ENCODE data around the gene MATN1.

Gene MATN1

DNA sequence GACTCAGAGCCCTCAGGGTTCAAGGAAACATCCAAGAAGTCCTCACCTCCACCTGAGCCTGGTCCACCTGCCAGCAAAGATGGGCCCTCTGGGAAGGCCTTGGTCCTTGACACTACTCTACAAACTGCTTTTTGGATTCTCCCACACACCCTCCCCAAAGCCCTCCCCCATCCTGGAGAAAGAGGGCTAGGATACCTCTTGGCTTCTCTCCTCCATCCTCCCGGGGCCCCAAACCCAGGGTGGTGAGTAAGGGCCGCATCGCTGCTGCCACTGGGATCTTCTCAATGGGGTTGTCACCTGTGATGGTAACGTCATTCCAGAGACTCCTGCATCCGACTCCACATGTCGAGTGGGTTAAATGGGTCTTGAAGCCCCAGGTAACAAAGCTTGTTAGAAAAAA is 26.6 kb downstream of the MATN1 start:
- H3K27me3 ChIP-seq, result peaks cover 14% of the 10 kb centered on the region
- no peaks in the 10 kb centered on the region for H3K4me1 ChIP-seq (ENCODE audit: control insufficient read depth in 1 of 2, insufficient read depth in 1 of 2, low read depth in 1 of 2, low read length in 1 of 2)
- no peaks in the 10 kb centered on the region for H3K36me3 ChIP-seq
- TF ChIP-seq, protein P1, sequence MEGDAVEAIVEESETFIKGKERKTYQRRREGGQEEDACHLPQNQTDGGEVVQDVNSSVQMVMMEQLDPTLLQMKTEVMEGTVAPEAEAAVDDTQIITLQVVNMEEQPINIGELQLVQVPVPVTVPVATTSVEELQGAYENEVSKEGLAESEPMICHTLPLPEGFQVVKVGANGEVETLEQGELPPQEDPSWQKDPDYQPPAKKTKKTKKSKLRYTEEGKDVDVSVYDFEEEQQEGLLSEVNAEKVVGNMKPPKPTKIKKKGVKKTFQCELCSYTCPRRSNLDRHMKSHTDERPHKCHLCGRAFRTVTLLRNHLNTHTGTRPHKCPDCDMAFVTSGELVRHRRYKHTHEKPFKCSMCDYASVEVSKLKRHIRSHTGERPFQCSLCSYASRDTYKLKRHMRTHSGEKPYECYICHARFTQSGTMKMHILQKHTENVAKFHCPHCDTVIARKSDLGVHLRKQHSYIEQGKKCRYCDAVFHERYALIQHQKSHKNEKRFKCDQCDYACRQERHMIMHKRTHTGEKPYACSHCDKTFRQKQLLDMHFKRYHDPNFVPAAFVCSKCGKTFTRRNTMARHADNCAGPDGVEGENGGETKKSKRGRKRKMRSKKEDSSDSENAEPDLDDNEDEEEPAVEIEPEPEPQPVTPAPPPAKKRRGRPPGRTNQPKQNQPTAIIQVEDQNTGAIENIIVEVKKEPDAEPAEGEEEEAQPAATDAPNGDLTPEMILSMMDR (IDR thresholded peaks at IDR 0.05), result no peak
- no peak overlapping the region for H3K27ac ChIP-seq
- H3K9me3 ChIP-seq, result no peaks in the 10 kb centered on the region
- no peak overlapping the region for H3K4me3 ChIP-seq (ENCODE audit: low read depth in 1 of 2, low read length in 1 of 2)

DNA sequence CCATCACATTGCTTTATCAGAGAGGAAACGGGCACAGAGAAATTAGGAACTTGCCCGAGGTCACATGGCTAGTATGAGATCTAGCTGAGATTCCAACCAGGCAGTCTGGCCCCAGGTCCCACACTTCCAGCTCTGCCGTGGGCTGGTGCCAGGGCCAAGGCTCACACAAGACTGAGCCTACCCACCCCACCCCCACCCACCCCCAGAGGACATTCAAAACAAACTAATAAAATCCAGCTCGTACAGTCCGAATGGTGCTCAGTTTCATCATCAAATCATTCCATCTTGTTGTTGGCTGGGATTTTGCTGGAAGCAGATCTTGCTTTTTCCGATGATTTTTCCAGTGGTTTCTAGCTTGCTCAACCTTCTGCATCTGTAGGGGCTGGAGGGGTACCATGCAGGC is 27.9 kb downstream of the MATN1 start:
- Histone ChIP-seq H3K4me3 (ENCODE audit: low read depth in 1 of 2, low read length in 1 of 2) (no peak overlapping the region), H3K4me1 (ENCODE audit: control insufficient read depth in 1 of 2, insufficient read depth in 1 of 2, low read depth in 1 of 2, low read length in 1 of 2) (no peaks in the 10 kb centered on the region), H3K36me3 (no peaks in the 10 kb centered on the region), H3K27me3 (peaks cover 19% of the 10 kb centered on the region), H3K9me3 (no peaks in the 10 kb centered on the region), H3K27ac (no peak overlapping the region)
- TF ChIP-seq, protein P1 (IDR thresholded peaks at IDR 0.05), result no peak

DNA sequence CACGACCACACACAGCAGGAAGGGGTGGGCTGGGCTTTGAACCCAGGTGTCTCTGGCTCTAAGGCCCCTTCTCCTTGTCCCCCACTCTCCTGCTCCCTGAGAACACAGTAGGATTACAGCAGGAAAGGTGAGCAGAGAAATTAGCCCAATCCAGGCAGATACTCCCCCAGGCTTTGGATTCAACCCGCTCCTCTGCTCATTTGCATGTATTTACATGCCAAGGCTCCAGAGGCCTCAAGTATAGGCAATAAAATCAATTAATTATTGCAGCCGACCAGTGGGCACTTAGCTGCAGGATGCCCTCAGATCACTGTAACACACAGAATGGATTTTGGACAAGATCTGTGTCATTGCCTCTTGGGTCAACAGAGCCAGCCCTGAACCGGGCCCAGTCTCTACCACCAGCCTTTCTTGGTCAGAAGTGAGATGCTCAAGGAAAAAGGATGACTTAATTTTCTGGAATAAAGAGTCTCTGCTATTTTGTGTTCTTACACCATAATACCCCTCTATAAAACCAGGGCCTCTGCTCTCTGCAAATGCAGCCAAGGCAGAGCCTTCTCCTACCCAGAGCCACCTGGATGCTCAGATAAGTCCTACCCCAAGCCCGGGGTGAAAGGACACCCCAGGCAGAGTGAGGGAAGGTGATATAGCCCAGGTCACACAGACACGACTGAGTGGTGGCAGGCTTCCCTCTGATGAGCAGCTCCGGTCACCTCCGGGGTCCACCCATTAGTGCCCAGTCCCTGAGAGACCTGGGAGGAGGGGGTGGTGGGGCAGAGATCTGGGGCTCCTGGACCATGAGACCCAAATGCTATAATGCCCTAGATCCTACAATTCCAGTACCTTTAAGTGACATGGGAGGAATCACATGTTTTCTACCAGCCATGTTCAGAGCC is 28.9 kb downstream of the MATN1 start:
- no peaks in the 10 kb centered on the region for H3K4me1 ChIP-seq (ENCODE audit: control insufficient read depth in 1 of 2, insufficient read depth in 1 of 2, low read depth in 1 of 2, low read length in 1 of 2)
- no peaks in the 10 kb centered on the region for H3K36me3 ChIP-seq
- H3K9me3 ChIP-seq, result no peaks in the 10 kb centered on the region
- no peak overlapping the region for H3K4me3 ChIP-seq (ENCODE audit: low read depth in 1 of 2, low read length in 1 of 2)
- TF ChIP-seq, protein P1 (IDR thresholded peaks at IDR 0.05), result no peak
- H3K27ac ChIP-seq, result no peak overlapping the region
- H3K27me3 ChIP-seq, result peaks cover 28% of the 10 kb centered on the region

DNA sequence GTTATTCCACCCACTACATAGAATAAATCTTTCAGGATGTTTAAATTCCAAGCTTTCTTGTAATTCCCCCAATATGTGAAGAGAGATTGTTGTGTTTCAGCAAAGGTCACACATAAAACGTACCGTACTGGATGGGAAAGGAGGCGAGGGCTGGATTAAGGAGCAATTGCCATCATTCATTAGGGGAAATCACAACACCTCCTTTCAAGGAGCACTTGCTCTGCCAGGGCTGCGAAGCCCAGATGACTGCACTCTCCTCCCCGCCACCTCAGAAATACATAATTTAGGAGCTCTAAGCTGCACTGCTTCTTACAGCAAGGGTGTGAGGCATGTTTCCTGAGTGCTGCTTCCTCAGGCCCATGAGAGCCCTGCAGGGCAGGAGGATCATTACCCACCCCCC is 29.6 kb downstream of the MATN1 start:
- no peak overlapping the region for H3K4me3 ChIP-seq (ENCODE audit: low read depth in 1 of 2, low read length in 1 of 2)
- no peaks in the 10 kb centered on the region for H3K9me3 ChIP-seq
- no peak overlapping the region for H3K27ac ChIP-seq
- H3K27me3 ChIP-seq, result peaks cover 35% of the 10 kb centered on the region
- H3K4me1 ChIP-seq (ENCODE audit: control insufficient read depth in 1 of 2, insufficient read depth in 1 of 2, low read depth in 1 of 2, low read length in 1 of 2), result no peaks in the 10 kb centered on the region
- TF ChIP-seq, protein P1 (IDR thresholded peaks at IDR 0.05), result no peak
- no peaks in the 10 kb centered on the region for H3K36me3 ChIP-seq

DNA sequence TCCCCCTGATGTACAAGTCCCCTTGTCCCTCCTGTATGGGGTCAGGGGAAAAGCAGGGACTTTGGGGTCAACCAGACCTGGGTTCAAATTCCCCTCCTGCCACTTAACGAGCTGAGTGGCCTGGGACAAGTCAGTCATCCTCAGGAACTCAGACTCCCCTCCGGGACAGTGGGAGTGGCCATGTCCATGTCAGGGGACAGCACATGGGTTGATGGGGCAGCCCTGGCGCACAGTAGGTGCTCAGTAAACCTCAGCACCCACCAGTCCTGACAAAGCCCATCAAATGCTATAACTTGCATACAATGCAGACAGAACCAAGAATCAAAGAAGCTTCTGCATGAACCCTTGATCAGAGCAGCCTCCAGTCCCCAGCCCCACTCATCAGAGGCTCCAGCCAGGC is 30.0 kb downstream of the MATN1 start:
- Histone ChIP-seq H3K4me1 (ENCODE audit: control insufficient read depth in 1 of 2, insufficient read depth in 1 of 2, low read depth in 1 of 2, low read length in 1 of 2) (no peaks in the 10 kb centered on the region), H3K27ac (no peak overlapping the region), H3K27me3 (peaks cover 39% of the 10 kb centered on the region), H3K4me3 (ENCODE audit: low read depth in 1 of 2, low read length in 1 of 2) (no peak overlapping the region), H3K36me3 (no peaks in the 10 kb centered on the region), H3K9me3 (no peaks in the 10 kb centered on the region)
- TF ChIP-seq, protein P1 (IDR thresholded peaks at IDR 0.05), result no peak
